Activated effector memory CD4-positive, alpha-beta T cell treated with anti-CD3 and anti-CD28 coated beads, Interleukin-2, amount 50 U/mL, for 16 hours (primary cell): ENCODE data around the gene TMEM250.
"Not testable (repeated sequence)": the region's sequence is repeated elsewhere in the genome, so short reads cannot be mapped to it uniquely, and the experiment has no call there.

Experiments
- DNase-seq: peaks from one replicate; pipeline ENCODE4 v3.0.0-alpha.2; 2020

Gene TMEM250

GRCh38 chr9:136118320-136119060 is at the start of gene TMEM250:
TMEM250 (minus strand) TSS chr9:136118875; CDS start chr9:136116900, 1,975 bp downstream.
- peak; percentile 98 for DNase-seq

- DNase-seq: no peak
These were observed 44.7 kb upstream of the TMEM250 start for GRCh38 chr9:136163248-136163850.

- DNase-seq: no peak
These were observed 42.4 kb upstream of the TMEM250 start for GRCh38 chr9:136160995-136161610.

GRCh38 chr9:136160381-136160841 is 41.7 kb upstream of the TMEM250 start:
- DNase-seq: no peak

GRCh38 chr9:136159851-136160250 is 41.2 kb upstream of the TMEM250 start:
- no peak for DNase-seq

GRCh38 chr9:136157477-136158265 is 39.0 kb upstream of the TMEM250 start:
- no peak for DNase-seq

GRCh38 chr9:136156209-136157120 is 37.8 kb upstream of the TMEM250 start:
- DNase-seq: no peak

- DNase-seq: no peak
These were observed 36.9 kb upstream of the TMEM250 start for GRCh38 chr9:136155576-136155975.

- no peak for DNase-seq
These were observed 36.3 kb upstream of the TMEM250 start for GRCh38 chr9:136154943-136155342.

GRCh38 chr9:136153381-136154065 is 34.8 kb upstream of the TMEM250 start:
- DNase-seq: no peak

GRCh38 chr9:136152931-136153330 is 34.3 kb upstream of the TMEM250 start:
- no peak for DNase-seq

GRCh38 chr9:136152543-136152866 is 33.8 kb upstream of the TMEM250 start:
- no peak for DNase-seq

GRCh38 chr9:136151848-136152542 is 33.3 kb upstream of the TMEM250 start:
- no peak for DNase-seq

GRCh38 chr9:136151214-136151804 is 32.6 kb upstream of the TMEM250 start:
- no peak for DNase-seq

GRCh38 chr9:136150664-136151213 is 32.1 kb upstream of the TMEM250 start:
- not testable (repeated sequence) for DNase-seq

- DNase-seq: no peak
These were observed 31.2 kb upstream of the TMEM250 start for GRCh38 chr9:136149853-136150252.

- no peak for DNase-seq
These were observed 30.7 kb upstream of the TMEM250 start for GRCh38 chr9:136149337-136149736.

- DNase-seq: no peak
These were observed 30.1 kb upstream of the TMEM250 start for GRCh38 chr9:136148766-136149165.

GRCh38 chr9:136147890-136148714 is 29.4 kb upstream of the TMEM250 start:
- no peak for DNase-seq
